Naive B cell (primary cell): Measurements from ENCODE around the gene TTC3. TPM values are rescaled to one million over a fixed set of nuclear protein-coding genes. Genes with fewer than 3 reads are reported as not detected.
A peak's percentile ranks its signal among the peaks of the same experiment; 100 is the strongest.
"Not testable (repeated sequence)": the region's sequence is repeated elsewhere in the genome, so short reads cannot be mapped to it uniquely, and the experiment has no call there.

Experiments
- ATAC-seq, 2 donors: fragments of 150-1000 bp; cut with Tn5 transposase; 2 replicates each; pipeline ENCODE4 v1.10.0; 2021; ENCODE audit warnings: low read depth in 2 of 2, mild to moderate bottlenecking in 2 of 2, moderate library complexity in 2 of 2
- DNase-seq: peaks from one replicate; pipeline ENCODE4 v3.0.0; 2022
- H3K27ac Mint-ChIP-seq, 6 donors: one replicate each; pipeline ENCODE4 v1.8.0; 2020 to 2022; ENCODE audit warnings: mild to moderate bottlenecking in 6 of 6, mixed read lengths in 6 of 6, moderate library complexity in 5 of 6, inconsistent platforms in 2 of 6
- H3K27me3 Mint-ChIP-seq, 3 donors: one replicate each; pipeline ENCODE4 v1.8.0; 2021 to 2022; ENCODE audit warnings: mixed read lengths in 3 of 3, mild to moderate bottlenecking in 1 of 3
- H3K36me3 Mint-ChIP-seq, 2 donors: one replicate each; pipeline ENCODE4 v1.8.0; 2020 to 2022; ENCODE audit warnings: mixed read lengths in 2 of 2, inconsistent platforms in 1 of 2, mild to moderate bottlenecking in 1 of 2
- H3K4me1 Mint-ChIP-seq, 3 donors: one replicate each; pipeline ENCODE4 v1.8.0; 2020 to 2022; ENCODE audit warnings: mixed read lengths in 3 of 3, inconsistent platforms in 1 of 3, mild to moderate bottlenecking in 1 of 3, moderate library complexity in 1 of 3
- H3K4me3 Mint-ChIP-seq, 8 donors: one replicate each; pipeline ENCODE4 v1.8.0; 2020 to 2022; ENCODE audit warnings: mild to moderate bottlenecking in 8 of 8, mixed read lengths in 8 of 8, moderate library complexity in 8 of 8, inconsistent platforms in 2 of 8
- H3K9me3 Mint-ChIP-seq, 7 donors: one replicate each; pipeline ENCODE4 v1.8.0; 2020 to 2022; ENCODE audit warnings: mixed read lengths in 7 of 7, mild to moderate bottlenecking in 5 of 7, inconsistent platforms in 2 of 7, moderate library complexity in 1 of 7
- polyA plus RNA-seq, 6 donors: library from polyadenylated mRNA; unstranded; fragments of 300-500 nt; fragmentation: Illumina TruSeq; gene quantifications; one replicate each; pipeline ENCODE4 v1.2.3, GENCODE V29; 2021; ENCODE audit warnings: low read depth in 6 of 6

Gene TTC3
- polyA plus RNA-seq, 6 donors from 2014 or later: 54.7 to 97.7 (median 62.1) TPM

DNA sequence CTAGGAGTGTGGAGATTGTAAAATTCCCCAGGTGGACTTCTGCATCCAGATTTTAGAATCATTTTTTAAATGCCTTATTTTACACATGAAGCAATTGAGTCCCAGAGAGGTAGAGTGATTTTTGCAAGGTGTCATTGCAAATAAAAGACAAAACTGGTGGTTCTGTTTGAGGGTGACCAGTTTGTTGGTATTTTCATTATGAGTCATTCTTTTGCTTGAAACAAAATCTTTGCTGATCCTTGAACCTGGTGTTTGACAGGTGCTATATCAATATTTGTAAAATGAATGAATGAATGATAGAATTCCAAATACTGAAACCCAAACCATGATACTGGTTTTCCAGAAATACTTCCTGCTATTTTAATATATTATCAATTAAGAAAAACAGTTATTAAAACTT, 44.1 kb downstream of the TTC3 start:
- Mint-ChIP-seq H3K27ac (no peak overlapping the region), H3K4me3 (no peak overlapping the region), H3K36me3 (peaks cover 8 to 22% of the 10 kb centered on the region in 2 donors), H3K27me3 (no peaks in the 10 kb centered on the region), H3K4me1 (peaks cover 0 to 8% (median 0%) of the 10 kb centered on the region in 3 donors), H3K9me3 (peaks cover 0 to 3% (median 0%) of the 10 kb centered on the region in 7 donors)
- ATAC-seq: no peak
- DNase-seq: no peak

GRCh38 chr21:37118187-37118826, 45.3 kb downstream of the TTC3 start:
- H3K36me3 Mint-ChIP-seq: peaks cover 19 to 29% of the 10 kb centered on the region in 2 donors
- no peak overlapping the region for H3K4me3 Mint-ChIP-seq
- DNase-seq (no peak), ATAC-seq (no peak)
- H3K4me1 Mint-ChIP-seq: peaks cover 0 to 8% (median 3%) of the 10 kb centered on the region in 3 donors
- H3K27me3 Mint-ChIP-seq: no peaks in the 10 kb centered on the region
- peak overlapping the region in 4 of 6 donors; percentile 27 to 62 (median 30) for H3K27ac Mint-ChIP-seq
- H3K9me3 Mint-ChIP-seq: no peaks in the 10 kb centered on the region

GRCh38 chr21:37119421-37120218, 46.6 kb downstream of the TTC3 start:
- peaks cover 19 to 29% of the 10 kb centered on the region in 2 donors for H3K36me3 Mint-ChIP-seq
- peak overlapping the region in 5 of 6 donors; percentile 33 to 87 (median 62) for H3K27ac Mint-ChIP-seq
- H3K9me3 Mint-ChIP-seq: no peaks in the 10 kb centered on the region
- H3K4me3 Mint-ChIP-seq: no peak overlapping the region
- DNase-seq (no peak), ATAC-seq (no peak)
- no peaks in the 10 kb centered on the region for H3K27me3 Mint-ChIP-seq
- H3K4me1 Mint-ChIP-seq: peaks cover 0 to 8% (median 3%) of the 10 kb centered on the region in 3 donors

- no peaks in the 10 kb centered on the region for H3K9me3 Mint-ChIP-seq
- no peaks in the 10 kb centered on the region for H3K27me3 Mint-ChIP-seq
- no peak for DNase-seq
- H3K27ac Mint-ChIP-seq: peak overlapping the region in 2 of 6 donors; percentile 34 to 76
- peaks cover 32 to 43% of the 10 kb centered on the region in 2 donors for H3K36me3 Mint-ChIP-seq
- ATAC-seq: no peak
- no peaks in the 10 kb centered on the region for H3K4me1 Mint-ChIP-seq
- no peak overlapping the region for H3K4me3 Mint-ChIP-seq
Observed at GRCh38 chr21:37128076-37128475, 55.0 kb downstream of the TTC3 start.

DNA sequence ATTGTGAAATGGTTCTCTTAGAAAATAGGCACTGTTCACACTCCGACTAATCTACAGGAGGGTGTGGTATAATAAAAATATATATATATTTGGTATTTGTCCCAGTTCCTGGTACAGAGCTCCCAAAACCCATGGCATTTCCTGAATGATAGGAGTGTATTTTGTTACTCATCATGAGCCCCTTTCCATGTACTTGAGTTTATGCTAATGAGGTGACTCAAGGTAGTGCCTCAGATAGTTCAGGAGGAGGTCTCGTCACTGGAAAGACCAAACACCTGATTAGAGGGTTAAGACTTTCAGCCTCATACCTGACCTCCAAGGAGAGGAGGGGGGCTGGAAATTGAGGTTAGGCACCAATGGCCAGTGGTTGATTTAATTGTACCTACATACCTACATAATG, 57.9 kb downstream of the TTC3 start:
- H3K27ac Mint-ChIP-seq: no peak overlapping the region
- no peak overlapping the region for H3K4me3 Mint-ChIP-seq
- ATAC-seq: no peak
- no peaks in the 10 kb centered on the region for H3K4me1 Mint-ChIP-seq
- no peaks in the 10 kb centered on the region for H3K27me3 Mint-ChIP-seq
- H3K9me3 Mint-ChIP-seq: no peaks in the 10 kb centered on the region
- no peak for DNase-seq
- peaks cover 46% of the 10 kb centered on the region in 2 donors for H3K36me3 Mint-ChIP-seq

GRCh38 chr21:37136261-37136660, 63.2 kb downstream of the TTC3 start:
- no peak overlapping the region for H3K27ac Mint-ChIP-seq
- H3K9me3 Mint-ChIP-seq: no peaks in the 10 kb centered on the region
- H3K4me1 Mint-ChIP-seq: no peaks in the 10 kb centered on the region
- ATAC-seq (no peak), DNase-seq (no peak)
- peaks cover 30 to 46% of the 10 kb centered on the region in 2 donors for H3K36me3 Mint-ChIP-seq
- no peaks in the 10 kb centered on the region for H3K27me3 Mint-ChIP-seq
- no peak overlapping the region for H3K4me3 Mint-ChIP-seq

DNA sequence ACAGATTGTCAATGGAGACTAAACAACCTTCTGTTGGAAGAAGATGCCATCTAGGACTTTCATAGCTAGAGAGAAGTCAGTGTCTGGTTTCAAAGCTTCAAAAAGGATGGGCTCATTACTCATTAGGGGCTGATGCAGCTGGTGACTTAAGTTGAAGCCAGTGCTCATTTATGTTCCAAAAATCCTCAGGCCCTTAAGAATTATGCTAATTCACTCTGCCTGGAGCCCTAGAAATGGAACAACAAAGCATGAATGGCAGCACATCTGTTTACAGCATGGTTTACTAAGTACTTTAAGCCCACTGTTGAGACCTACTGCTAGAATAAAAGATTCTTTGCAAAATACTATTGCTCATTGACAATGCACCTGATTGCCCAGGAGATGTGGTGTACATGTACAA, 63.7 kb downstream of the TTC3 start:
- Mint-ChIP-seq H3K36me3 (peaks cover 25 to 41% of the 10 kb centered on the region in 2 donors), H3K27ac (peak overlapping the region in 1 of 6 donors; percentile 33), H3K4me1 (no peaks in the 10 kb centered on the region), H3K9me3 (no peaks in the 10 kb centered on the region), H3K4me3 (no peak overlapping the region), H3K27me3 (no peaks in the 10 kb centered on the region)
- DNase-seq (no peak), ATAC-seq (no peak)

DNA sequence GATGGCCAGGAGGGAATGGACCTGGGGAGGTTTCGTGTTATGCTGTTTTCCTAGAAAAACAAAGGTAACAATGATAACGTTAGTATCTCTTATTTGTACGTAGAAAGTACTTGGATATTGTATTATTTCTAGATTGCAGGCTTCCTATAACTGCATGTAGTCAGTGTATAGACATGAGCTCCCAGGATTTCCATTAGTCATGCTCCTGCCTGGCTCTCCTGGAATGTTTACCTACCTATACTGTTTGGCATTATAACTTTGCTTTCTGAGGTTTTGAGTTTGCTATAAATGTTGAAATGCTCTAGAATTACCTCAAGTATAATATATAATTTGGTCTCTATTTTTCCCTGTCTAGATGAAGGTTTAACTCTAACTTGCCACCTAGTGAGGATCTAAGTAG, 66.1 kb downstream of the TTC3 start:
- no peaks in the 10 kb centered on the region for H3K4me1 Mint-ChIP-seq
- no peaks in the 10 kb centered on the region for H3K9me3 Mint-ChIP-seq
- no peaks in the 10 kb centered on the region for H3K27me3 Mint-ChIP-seq
- ATAC-seq (no peak), DNase-seq (no peak)
- no peak overlapping the region for H3K4me3 Mint-ChIP-seq
- H3K27ac Mint-ChIP-seq: no peak overlapping the region
- H3K36me3 Mint-ChIP-seq: peaks cover 21 to 45% of the 10 kb centered on the region in 2 donors

GRCh38 chr21:37139902-37140301, 66.8 kb downstream of the TTC3 start:
- H3K4me3 Mint-ChIP-seq: no peak overlapping the region
- H3K27me3 Mint-ChIP-seq: no peaks in the 10 kb centered on the region
- DNase-seq (no peak), ATAC-seq (no peak)
- H3K36me3 Mint-ChIP-seq: peaks cover 28 to 39% of the 10 kb centered on the region in 2 donors
- no peaks in the 10 kb centered on the region for H3K4me1 Mint-ChIP-seq
- no peaks in the 10 kb centered on the region for H3K9me3 Mint-ChIP-seq
- H3K27ac Mint-ChIP-seq: no peak overlapping the region

- H3K36me3 Mint-ChIP-seq: peaks cover 15 to 20% of the 10 kb centered on the region in 2 donors
- H3K9me3 Mint-ChIP-seq, H3K27me3 Mint-ChIP-seq, DNase-seq, H3K27ac Mint-ChIP-seq, H3K4me3 Mint-ChIP-seq, H3K4me1 Mint-ChIP-seq, ATAC-seq: not testable (repeated sequence)
Observed at GRCh38 chr21:37143392-37143791, 70.3 kb downstream of the TTC3 start.

GRCh38 chr21:37145635-37146111, 72.6 kb downstream of the TTC3 start:
- Mint-ChIP-seq H3K9me3 (no peaks in the 10 kb centered on the region), H3K27ac (no peak overlapping the region), H3K36me3 (peaks cover 15 to 36% of the 10 kb centered on the region in 2 donors), H3K27me3 (no peaks in the 10 kb centered on the region), H3K4me3 (no peak overlapping the region), H3K4me1 (peaks cover 0 to 5% (median 0%) of the 10 kb centered on the region in 3 donors)
- DNase-seq (peak; percentile 0), ATAC-seq (no peak)

- H3K27ac Mint-ChIP-seq: peak overlapping the region; percentile 1 to 56 (median 44)
- H3K4me3 Mint-ChIP-seq: no peak overlapping the region
- H3K36me3 Mint-ChIP-seq: peaks cover 17 to 38% of the 10 kb centered on the region in 2 donors
- H3K9me3 Mint-ChIP-seq: no peaks in the 10 kb centered on the region
- H3K4me1 Mint-ChIP-seq: peaks cover 0 to 5% (median 0%) of the 10 kb centered on the region in 3 donors
- no peaks in the 10 kb centered on the region for H3K27me3 Mint-ChIP-seq
- ATAC-seq (no peak), DNase-seq (no peak)
Observed at GRCh38 chr21:37146320-37147235, 73.5 kb downstream of the TTC3 start.

- Mint-ChIP-seq H3K4me3 (no peak overlapping the region), H3K27ac (peak overlapping the region in 1 of 6 donors; percentile 21), H3K9me3 (no peaks in the 10 kb centered on the region), H3K36me3 (peaks cover 20 to 38% of the 10 kb centered on the region in 2 donors), H3K4me1 (peaks cover 0 to 5% (median 0%) of the 10 kb centered on the region in 3 donors), H3K27me3 (no peaks in the 10 kb centered on the region)
- DNase-seq: no peak
- no peak for ATAC-seq
Observed at GRCh38 chr21:37149411-37149810, 76.4 kb downstream of the TTC3 start.
